HG03135 (cell line): ENCODE data around the gene TGM3.

ENCODE experiments used
- ATAC-seq: cut with Tn5 transposase; IDR thresholded peaks from one replicate; pipeline ENCODE4 v1.9.1; 2021; ENCODE audit warnings: mild to moderate bottlenecking, moderate library complexity; ENCODE audit not compliant: unreplicated experiment

Gene TGM3

GRCh38 chr20:2283706-2284423, 11.9 kb upstream of the TGM3 start:
- no peak for ATAC-seq

DNA sequence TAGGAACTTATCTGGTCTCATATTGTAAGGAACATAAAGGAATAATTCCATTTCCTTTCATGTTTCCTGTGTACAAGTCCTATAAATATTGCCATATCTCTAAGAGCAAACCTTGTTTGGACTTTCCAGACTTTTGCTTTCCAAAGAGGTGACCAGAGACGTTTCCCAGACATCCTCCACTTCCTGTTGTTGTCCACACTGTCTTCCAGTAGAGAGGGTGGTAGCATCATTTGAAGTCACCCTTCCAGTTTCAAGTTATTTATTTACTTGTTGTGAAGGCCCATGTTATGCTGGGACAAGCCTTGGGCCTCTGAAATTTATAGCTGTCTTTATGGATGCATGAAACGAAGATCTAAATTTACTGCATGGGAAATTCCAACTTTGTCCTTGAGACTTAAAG, 10.6 kb upstream of the TGM3 start:
- ATAC-seq: no peak

DNA sequence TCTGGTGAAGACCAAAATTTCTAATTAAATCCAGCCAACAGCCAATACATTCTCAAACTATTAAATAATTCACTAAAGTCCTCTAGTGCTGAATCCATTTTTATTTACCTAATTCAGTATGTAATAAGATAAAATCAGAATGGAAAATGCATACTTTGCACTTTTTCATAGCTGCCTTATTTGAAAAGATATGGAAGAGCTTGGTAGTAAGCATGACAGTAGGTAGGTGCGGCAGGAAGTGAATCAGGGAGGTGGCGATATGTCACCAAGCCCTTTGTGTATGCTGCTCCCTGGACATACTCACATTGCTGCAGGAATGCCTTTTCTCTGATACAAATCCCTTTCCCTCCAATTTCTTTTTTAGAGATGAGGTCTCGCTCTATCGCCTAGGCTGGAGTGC, 10.2 kb upstream of the TGM3 start:
- no peak for ATAC-seq

- ATAC-seq: no peak
Observed at GRCh38 chr20:2287504-2287903, 8.3 kb upstream of the TGM3 start.

DNA sequence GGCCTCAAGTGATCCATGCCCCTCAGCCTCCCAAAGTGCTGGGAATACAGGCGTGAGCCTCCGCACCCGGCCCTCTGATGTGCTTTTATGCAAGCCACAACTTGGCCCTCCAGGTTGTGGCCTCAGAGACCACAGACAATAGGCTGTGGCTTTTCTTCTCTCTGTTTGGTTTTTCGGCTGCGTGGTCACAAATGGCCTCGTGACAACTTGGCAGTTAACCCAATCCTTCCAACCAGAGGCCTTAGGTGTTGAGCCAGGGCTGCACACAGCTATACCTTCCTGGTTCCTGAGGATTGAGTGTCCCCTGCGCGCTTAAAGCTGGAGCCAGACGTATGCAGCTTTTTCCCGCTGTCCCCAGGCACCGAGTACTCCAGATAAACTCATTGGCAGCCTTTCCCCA, 6.3 kb upstream of the TGM3 start:
- ATAC-seq: no peak

DNA sequence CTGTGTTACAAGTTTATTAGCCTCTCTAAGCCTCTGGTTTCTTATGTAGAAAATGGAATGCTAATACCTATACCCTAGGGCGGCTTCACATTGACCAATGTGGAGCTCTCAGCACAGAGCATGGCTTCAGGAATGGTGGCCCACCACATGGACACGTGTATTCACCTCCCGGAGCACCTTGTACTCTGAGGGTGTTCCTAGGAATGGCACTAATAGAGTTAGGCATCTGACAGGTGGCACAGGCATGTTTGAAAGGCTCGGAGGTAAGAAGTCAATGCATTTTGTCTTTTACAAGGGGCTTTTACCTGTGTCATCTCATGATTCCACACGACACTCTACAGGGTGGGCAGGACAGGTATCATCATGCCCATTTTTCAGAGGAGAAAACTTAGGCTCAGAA, 5.3 kb upstream of the TGM3 start:
- ATAC-seq: no peak

DNA sequence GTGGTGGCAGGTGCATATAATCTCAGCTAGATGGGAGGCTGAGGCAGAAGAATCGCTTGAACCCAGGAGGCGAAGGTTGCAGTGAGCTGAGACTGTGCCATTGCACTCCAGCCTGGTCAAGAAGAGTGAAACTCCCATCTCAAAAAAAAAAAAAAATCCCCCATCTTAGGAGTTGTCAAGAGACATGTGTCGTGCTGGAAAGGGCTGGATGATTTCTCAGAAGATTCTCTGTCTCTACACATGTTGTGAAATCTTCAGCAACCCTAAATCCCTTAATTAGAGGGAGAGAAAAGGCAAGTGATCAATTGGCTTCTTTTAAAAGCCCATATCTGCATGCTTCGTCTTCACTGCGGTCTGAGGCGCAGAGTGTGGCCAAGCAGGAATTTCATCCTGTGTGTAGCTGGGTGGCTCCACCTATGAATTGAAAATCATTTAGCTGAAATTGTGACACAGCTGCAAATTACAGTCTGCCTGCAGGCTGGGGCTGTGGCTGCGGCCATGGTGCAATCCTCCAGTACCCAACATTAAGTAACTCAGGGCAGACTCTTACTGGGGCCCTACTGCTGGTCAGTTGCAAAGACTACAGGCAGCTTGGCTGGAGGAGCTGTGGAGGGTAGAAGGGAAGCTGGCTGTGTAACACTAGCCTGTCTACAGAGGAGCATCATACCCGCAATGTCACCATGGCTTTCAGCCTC, 3.2 kb upstream of the TGM3 start:
- no peak for ATAC-seq

GRCh38 chr20:2293486-2293885, 2.3 kb upstream of the TGM3 start:
- no peak for ATAC-seq

GRCh38 chr20:2293971-2294370, 1.8 kb upstream of the TGM3 start:
- no peak for ATAC-seq

DNA sequence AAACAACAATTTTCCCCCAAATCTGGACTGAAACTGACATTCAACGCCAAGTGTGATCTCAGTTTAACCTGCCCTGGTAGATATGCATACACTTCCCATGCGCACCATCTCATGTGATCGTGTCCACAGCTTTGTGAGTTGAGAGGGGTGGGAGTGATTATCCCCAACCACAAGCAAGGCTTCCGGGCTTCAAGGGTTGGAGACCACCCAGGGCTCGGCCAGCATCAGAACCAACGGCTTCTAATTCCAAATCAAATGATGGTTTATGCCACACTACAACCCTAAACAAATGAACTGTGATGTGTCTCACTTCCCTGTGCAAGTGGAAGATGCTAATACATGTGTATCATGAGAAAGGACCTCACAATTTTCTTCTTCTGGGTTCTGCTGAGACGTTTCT, 515 bp upstream of the TGM3 start:
- no peak for ATAC-seq

DNA sequence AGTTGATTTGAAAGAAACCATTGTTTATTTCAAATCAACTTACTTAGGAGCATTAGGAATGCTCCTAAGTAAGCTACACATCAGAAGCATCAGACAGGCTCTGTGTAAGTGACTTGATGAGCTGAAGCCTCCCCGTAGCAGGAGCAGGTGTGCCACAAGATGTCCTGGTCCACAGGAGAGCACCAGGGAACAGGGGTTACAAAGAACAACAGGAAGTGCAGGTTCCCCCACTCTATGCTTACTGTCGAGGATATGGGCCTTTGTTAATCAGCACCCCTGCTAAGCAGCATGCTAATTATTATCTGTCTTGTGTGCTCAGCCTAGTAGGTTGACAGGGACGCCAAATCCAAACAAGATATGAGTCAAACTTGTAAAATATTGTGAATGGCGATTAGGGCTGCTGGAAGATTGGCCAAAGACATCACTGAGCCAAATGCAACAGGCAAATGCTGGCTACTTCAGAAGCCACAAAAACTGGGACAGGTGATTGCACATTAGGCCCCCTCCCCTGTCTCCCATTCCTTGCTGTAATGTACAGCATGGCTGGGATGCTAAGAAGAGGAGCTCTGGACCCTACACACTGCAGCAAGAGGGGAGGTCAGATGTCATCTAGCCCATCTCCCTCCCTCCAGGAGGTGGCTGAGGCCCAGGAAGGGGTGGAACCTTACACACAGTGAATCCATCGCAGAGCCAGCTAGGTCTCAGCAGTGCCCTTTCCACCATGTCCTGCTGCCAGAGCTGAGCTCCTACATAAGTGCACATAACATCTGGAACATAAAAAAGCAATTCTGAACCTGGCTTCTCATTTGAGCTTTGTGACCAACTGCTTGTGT, 939 bp downstream of the TGM3 start:
- ATAC-seq: no peak

DNA sequence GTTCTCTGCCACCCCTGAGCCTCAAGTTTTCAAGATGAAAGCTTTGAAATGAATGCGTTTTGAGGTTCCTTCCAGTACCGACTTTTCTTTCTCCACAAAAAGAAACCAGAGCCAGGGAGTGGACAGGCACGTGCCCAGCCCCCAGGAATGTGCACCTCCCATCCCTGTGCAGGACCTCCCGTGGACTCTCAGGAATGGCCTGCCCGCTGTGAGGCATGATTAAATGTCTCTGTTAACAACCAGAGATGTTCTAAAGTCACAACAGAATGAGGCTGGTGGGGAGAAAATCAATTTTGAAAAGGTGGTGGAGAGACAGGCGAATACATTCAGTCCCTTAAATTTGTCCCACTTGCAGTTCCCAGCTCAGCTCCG, 1.5 kb downstream of the TGM3 start:
- ATAC-seq: no peak

GRCh38 chr20:2298116-2298515, 2.3 kb downstream of the TGM3 start:
- ATAC-seq: no peak

DNA sequence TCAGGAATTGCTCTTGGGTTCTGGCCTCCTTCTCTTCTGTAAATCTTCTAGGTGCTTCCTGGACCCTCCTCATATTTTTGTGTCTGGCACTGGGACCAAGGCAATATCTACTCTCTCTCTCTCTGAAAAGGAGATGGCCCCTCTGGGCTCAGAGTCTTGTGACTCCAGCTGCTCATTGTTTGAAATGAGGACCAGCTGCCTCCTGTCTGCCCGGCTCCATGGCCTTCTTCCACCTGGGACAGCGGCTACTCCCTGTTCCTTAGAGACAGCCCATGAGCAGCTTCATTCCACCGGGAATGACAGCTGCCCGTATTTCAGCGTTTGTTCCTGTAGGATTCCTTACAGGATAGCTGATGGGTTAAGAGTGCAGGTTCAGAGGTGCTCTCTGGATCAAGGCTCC, 2.9 kb downstream of the TGM3 start:
- no peak for ATAC-seq

DNA sequence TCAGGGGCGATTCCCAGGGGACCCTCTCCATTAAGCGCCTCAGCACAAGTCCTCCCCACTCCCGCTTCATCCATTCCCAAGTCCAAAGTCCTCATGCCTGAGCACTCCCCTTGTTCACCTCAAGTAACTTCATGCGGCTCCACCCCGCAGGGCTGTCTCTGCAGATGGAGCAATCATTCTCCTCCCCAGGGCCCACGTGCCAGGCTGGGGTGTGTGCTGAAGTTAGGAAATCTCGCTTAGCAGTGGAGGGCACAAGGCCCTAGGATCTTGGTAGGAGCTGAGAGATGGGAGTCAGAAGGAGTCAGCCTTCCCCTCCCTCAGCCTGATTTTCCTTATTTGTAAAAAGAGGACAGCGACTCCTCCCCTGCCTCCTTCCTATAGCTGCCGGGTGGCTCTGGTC, 3.5 kb downstream of the TGM3 start:
- ATAC-seq: no peak

DNA sequence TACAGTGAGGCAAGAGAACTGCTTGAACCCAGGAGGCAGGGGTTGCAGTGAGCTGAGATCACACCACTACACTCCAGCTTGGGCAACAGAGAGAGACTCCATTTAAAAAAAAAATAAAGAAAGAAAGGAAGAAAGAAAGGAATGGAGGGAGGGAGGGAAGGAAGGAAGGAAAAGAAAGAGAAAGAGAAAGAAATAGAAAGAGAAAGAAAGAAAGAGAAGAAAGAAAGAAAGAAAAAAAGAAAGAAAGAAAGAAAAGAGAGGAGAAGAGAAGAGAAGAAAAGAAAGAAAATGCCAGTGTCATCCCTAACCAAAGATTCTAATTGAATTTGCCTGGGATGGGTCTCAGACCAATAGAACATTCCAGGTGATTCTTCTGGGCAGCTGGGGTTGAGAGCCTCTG, 4.2 kb downstream of the TGM3 start:
- no peak for ATAC-seq

DNA sequence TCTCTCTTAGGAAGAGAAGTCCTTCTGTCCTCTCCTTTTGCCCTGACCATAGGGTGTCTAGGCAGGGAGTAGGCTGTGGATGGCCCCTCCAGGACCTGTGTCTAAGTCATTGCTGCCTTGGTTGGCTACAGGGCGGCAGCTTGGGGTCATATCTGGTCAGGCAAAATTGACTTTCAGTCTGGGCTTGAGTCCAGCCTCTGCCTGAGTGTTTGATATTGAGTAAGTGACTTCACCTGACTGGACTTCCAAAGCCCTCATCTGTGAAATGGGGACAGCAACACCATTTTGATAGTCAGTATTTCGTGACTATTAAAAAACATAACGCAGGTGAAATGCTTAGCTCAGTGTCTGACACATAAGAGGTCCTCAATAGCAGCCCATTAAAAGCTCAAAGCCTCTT, 4.6 kb downstream of the TGM3 start:
- ATAC-seq: no peak

DNA sequence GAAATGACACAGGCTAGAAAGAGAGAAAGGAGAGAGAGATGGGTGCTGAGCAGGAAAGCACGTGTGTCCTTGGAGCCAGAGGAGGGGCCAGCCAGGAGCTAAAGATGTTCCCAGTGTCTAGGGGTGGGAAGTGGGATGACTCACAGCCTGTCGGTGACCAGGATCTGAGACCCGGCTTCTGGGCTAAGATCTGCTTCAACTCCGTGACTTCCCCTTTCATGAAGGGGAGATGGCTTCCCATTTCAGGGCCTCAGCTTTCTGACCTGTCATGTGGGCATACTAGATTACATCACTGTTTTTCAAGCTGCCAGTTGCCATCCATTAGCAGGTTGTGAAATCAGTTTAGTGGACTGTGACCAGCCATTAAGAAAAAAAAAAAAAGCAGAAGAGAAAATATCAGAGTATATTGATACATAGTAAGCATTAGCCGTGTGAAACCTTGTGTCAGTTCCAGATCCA, 5.4 kb downstream of the TGM3 start:
- peak; percentile 71 for ATAC-seq

DNA sequence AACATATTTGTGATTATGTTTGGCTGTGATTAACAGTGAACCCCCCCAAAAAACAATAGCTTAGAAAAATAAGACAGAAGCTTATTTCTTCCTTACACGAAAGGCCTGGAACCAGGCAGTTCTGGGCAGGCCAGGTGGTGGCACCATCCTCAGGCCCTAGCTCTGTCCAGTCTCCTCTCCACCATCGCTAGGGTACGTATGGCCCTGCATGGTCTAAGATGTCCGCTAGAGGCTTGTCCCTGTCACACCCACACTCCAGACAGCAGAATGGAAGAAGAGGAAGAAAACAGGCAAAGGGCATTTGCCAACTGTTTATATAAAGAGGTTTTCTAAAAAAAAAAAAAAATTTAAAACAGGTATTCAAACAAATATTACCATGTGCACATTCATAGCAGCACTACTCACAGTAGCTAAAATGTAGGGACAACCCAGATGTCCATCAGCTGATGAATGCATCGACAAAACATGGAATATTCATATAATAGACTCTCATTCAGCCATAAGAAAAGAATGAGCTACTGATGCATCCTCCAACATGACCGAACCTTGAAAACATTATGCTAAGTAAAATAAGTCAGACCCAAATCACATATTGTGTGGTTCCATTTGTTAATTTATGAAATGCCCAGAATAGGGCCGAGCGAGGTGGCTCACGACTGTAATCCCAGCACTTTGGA, 6.7 kb downstream of the TGM3 start:
- no peak for ATAC-seq

GRCh38 chr20:2303673-2304072, 7.9 kb downstream of the TGM3 start:
- no peak for ATAC-seq

DNA sequence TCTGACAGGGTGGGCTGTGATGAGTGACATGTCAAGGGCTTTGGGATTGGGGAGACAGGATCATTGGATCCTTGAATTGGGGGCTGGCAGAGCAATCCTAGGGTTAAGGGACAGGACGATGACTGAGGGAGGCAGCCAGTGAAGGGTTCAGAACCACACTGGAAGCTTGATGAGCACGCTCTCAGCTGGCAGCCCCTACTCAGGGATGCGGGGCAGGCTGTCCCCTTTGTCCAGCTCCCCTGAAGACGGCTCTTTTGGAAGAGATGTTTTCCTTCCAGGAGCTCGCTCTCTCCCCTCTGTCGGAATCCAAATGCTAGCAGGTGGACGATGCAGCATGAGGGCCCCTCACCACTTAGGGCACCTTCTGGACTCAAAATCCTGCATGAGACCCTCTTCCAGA, 8.4 kb downstream of the TGM3 start:
- ATAC-seq: no peak
